H1 (cell line): ENCODE data around the gene PTPRD.

Source experiments
- CTCF ChIP-seq, 3 experiments: IDR thresholded peaks; 1 replicate in 2 of 3; 2 replicates in 1 of 3; pipeline versions ENCODE4 v1.5.1 to v1.6.1; 2011; ENCODE audit warnings: low read length in 3 of 3, mild to moderate bottlenecking in 3 of 3, inconsistent platforms in 2 of 3, low read depth in 1 of 3, moderate library complexity in 1 of 3; ENCODE audit not compliant: insufficient read depth in 1 of 3; ENCODE audit errors: control extremely low read depth in 1 of 3
- POLR2A ChIP-seq, 2 experiments: IDR thresholded peaks; 1 replicate in 1 of 2; 2 replicates in 1 of 2; pipeline ENCODE4 v1.6.1; 2011; ENCODE audit warnings: low read depth in 2 of 2, low read length in 2 of 2, mild to moderate bottlenecking in 2 of 2; ENCODE audit errors: control extremely low read depth in 1 of 2
- SAP30 ChIP-seq: fragments of 300-600 bp; sonication (generic); IDR thresholded peaks from 2 replicates; pipeline ENCODE4 v1.7.1; 2012; ENCODE audit warnings: low read length, moderate library complexity, mild to moderate bottlenecking, inconsistent platforms; ENCODE audit not compliant: insufficient read depth, insufficient replicate concordance

GRCh38 chr9:8417341-8417740 lies 2195.5 kb downstream of the PTPRD start:
- TF ChIP-seq CTCF (IDR thresholded peaks at IDR 0.05; ENCODE audit: control extremely low read depth in 1 of 3, insufficient read depth in 1 of 3, low read depth in 1 of 3, low read length in 3 of 3) (no peak), POLR2A (IDR thresholded peaks at IDR 0.05; ENCODE audit: control extremely low read depth in 1 of 2, low read depth in 2 of 2, low read length in 2 of 2) (no peak), SAP30 (no peak)
